Kidney (tissue), 14 donors: ENCODE measurements around the gene ZNF234. TPM values are rescaled to one million over a fixed set of nuclear protein-coding genes. Genes with fewer than 3 reads are reported as not detected.

Experiments used
- DNase-seq, 5 donors: peaks; one replicate each; pipeline ENCODE4 v3.0.0-alpha.2; 2013 to 2020
- FAIRE-seq: peaks from 2 replicates; lab custom pipeline; 2012; peaks lifted over from hg19 to GRCh38; lab: Jason Lieb, UNC
- H3K27ac ChIP-seq, 2 donors: one replicate each; pipeline ENCODE4 v1.7.0; 2013; ENCODE audit warnings: low read depth in 2 of 2, low read length in 2 of 2, inconsistent platforms in 1 of 2
- H3K27me3 ChIP-seq: one replicate; pipeline ENCODE4 v1.7.1; 2013; ENCODE audit warnings: low read length, inconsistent platforms; ENCODE audit not compliant: control insufficient read depth, insufficient read depth
- H3K36me3 ChIP-seq, 3 donors: one replicate each; pipeline versions ENCODE4 v1.7.0 to v1.7.1; 2013; ENCODE audit warnings: low read length in 3 of 3, control low read depth in 1 of 3, inconsistent platforms in 1 of 3; ENCODE audit not compliant: insufficient read depth in 3 of 3, control insufficient read depth in 2 of 3
- H3K4me1 ChIP-seq, 3 donors: one replicate each; pipeline versions ENCODE4 v1.7.0 to v1.7.1; 2013; ENCODE audit warnings: low read length in 3 of 3, inconsistent platforms in 1 of 3, low read depth in 1 of 3; ENCODE audit not compliant: control insufficient read depth in 2 of 3, insufficient read depth in 2 of 3
- H3K4me3 ChIP-seq, 3 donors: one replicate each; pipeline versions ENCODE4 v1.7.0 to v1.8.1; 2013; ENCODE audit warnings: low read length in 3 of 3, control low read depth in 1 of 3, inconsistent platforms in 1 of 3
- H3K9ac ChIP-seq, 3 donors: one replicate each; pipeline versions ENCODE4 v1.7.0 to v1.7.1; 2013; ENCODE audit warnings: low read length in 3 of 3, control low read depth in 1 of 3, inconsistent platforms in 1 of 3
- H3K9me3 ChIP-seq, 3 donors: one replicate each; pipeline versions ENCODE4 v1.7.0 to v1.7.1; 2013; ENCODE audit warnings: low read length in 3 of 3, control low read depth in 1 of 3, inconsistent platforms in 1 of 3; ENCODE audit not compliant: control insufficient read depth in 2 of 3, insufficient read depth in 1 of 3
- intact Hi-C: fragments of 100-400 bp; cut with DNase I; formaldehyde crosslinking; loops from one replicate; pipeline ENCODE4 v1.11.1; 2022
- polyA plus RNA-seq: library from polyadenylated mRNA; stranded (reverse); fragments of 350-450 nt; fragmentation: Illumina TruSeq; extraction: RNeasy Lipid Tissue Mini Kit (QIAGEN cat#74804); gene quantifications from one replicate; pipeline ENCODE4 v1.2.3, GENCODE V29; 2014; ENCODE audit warnings: low read depth, low replicate concordance; ENCODE audit not compliant: insufficient read depth
- total RNA-seq: library from RNA; stranded (reverse); fragmentation: NEBNext Ultra II Directional; extraction: Animal tissue kit (Norgen Biotek cat#: 25700); gene quantifications from one replicate; pipeline ENCODE4 v1.2.1, GENCODE V29; 2021
- TF ChIP-seq, protein P1 (sequence below): IDR thresholded peaks from 3 replicates; pipeline ENCODE4 v1.5.1; 2012; ENCODE audit warnings: mild to moderate bottlenecking, moderate library complexity, borderline replicate concordance; ENCODE audit not compliant: insufficient read depth; ENCODE audit errors: extremely low read depth
- donor health status: control.
- donor health status: control.
- donor health status: control.
- donor health status: control.
- donor health status: control.
- donor health status: DM: yes; HTN: yes; CAD: no.
- donor health status: Normal renal cell carcinoma (clear cell type).

Gene ZNF234
- total and polyA plus RNA-seq, 2 donors from 2014 or later: 3.2 to 13.8 TPM

DNA sequence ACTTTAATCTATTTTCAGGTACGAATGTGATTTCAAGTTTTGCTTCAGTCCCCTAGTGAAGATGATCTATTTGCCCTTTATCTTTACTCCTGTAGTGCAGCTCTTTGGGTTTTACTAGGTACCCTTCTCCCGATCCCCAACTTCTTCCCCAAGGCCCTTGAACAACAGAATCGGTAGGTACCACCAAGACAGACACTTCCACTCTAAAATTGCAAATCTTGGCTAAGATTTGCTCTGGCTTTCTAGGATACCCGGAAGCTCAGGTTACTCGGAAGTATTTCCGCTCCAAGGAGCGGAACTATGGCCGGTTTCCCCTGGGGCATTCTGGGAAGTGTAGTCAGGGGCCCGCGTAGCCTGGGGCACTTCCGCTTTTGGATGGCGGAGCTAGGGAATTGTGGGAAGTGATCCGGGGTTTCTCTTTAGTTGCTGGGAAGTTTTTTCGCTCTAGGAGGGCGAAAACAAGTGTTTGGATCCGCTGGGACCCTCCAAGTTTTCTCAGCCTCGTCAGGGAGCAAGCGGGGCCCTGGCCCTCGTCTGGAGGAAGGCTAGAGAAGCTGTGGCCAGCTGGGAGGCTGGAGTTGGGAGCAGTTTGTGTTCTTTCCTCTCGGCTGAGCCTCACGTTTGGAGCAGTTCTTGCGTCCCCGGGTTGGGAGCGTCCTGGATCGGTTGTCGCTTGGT lies 65.9 kb downstream of the ZNF234 start:
- Histone ChIP-seq H3K27me3 (no peaks in the 10 kb centered on the region), H3K9ac (peak overlapping the region; percentile 63 to 90 (median 70)), H3K4me1 (no peaks in the 10 kb centered on the region), H3K9me3 (peaks cover 2 to 6% (median 4%) of the 10 kb centered on the region in 3 donors), H3K4me3 (peak overlapping the region; percentile 77 to 97 (median 82)), H3K36me3 (no peaks in the 10 kb centered on the region), H3K27ac (peak overlapping the region; percentile 30 to 87)
- FAIRE-seq: no peak
- intact Hi-C loops: no loop called here
- peak; percentile 94 to 99 (median 95) for DNase-seq
- TF ChIP-seq, protein P1, sequence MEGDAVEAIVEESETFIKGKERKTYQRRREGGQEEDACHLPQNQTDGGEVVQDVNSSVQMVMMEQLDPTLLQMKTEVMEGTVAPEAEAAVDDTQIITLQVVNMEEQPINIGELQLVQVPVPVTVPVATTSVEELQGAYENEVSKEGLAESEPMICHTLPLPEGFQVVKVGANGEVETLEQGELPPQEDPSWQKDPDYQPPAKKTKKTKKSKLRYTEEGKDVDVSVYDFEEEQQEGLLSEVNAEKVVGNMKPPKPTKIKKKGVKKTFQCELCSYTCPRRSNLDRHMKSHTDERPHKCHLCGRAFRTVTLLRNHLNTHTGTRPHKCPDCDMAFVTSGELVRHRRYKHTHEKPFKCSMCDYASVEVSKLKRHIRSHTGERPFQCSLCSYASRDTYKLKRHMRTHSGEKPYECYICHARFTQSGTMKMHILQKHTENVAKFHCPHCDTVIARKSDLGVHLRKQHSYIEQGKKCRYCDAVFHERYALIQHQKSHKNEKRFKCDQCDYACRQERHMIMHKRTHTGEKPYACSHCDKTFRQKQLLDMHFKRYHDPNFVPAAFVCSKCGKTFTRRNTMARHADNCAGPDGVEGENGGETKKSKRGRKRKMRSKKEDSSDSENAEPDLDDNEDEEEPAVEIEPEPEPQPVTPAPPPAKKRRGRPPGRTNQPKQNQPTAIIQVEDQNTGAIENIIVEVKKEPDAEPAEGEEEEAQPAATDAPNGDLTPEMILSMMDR: no peak

Other genes starting within 250 kb of the ZNF234 start
- 16.1 TPM for gene ZNF45, start 206.3 kb upstream of the ZNF234 start, total RNA-seq
- gene ZNF45, start 206.3 kb upstream of the ZNF234 start, polyA plus RNA-seq: 4.8 TPM
- 6.2 TPM for gene ZNF221, start 190.3 kb upstream of the ZNF234 start, total RNA-seq
- 0.54 TPM for gene ZNF221, start 190.3 kb upstream of the ZNF234 start, polyA plus RNA-seq
- gene ZNF155, start 157.4 kb upstream of the ZNF234 start, total RNA-seq: 11.2 TPM
- 5.0 TPM for gene ZNF155, start 157.4 kb upstream of the ZNF234 start, polyA plus RNA-seq
- gene ZNF230, start 138.6 kb upstream of the ZNF234 start, total RNA-seq: 7.1 TPM
- gene ZNF230, start 138.6 kb upstream of the ZNF234 start, polyA plus RNA-seq: 1.6 TPM
- gene ZNF222, start 116.2 kb upstream of the ZNF234 start, total RNA-seq: 4.5 TPM
- gene ZNF222, start 116.2 kb upstream of the ZNF234 start, polyA plus RNA-seq: 3.9 TPM
- gene ZNF223, start 89.5 kb upstream of the ZNF234 start, total RNA-seq: 9.3 TPM
- gene ZNF223, start 89.5 kb upstream of the ZNF234 start, polyA plus RNA-seq: 2.5 TPM
- 2.5 TPM for gene ZNF284, start 69.4 kb upstream of the ZNF234 start, total RNA-seq
- gene ZNF284, start 69.4 kb upstream of the ZNF234 start, polyA plus RNA-seq: 1.2 TPM
- gene ZNF224, start 47.2 kb upstream of the ZNF234 start, total RNA-seq: 34.0 TPM
- 7.8 TPM for gene ZNF224, start 47.2 kb upstream of the ZNF234 start, polyA plus RNA-seq
- gene ZNF225, start 28.2 kb upstream of the ZNF234 start, total RNA-seq: 6.7 TPM
- gene ZNF225, start 28.2 kb upstream of the ZNF234 start, polyA plus RNA-seq: 2.3 TPM
- 29.3 TPM for gene ZNF226, start 23.5 kb downstream of the ZNF234 start, total RNA-seq
- gene ZNF226, start 23.5 kb downstream of the ZNF234 start, polyA plus RNA-seq: 27.4 TPM
- 22.3 TPM for gene ZNF227, start 71.0 kb downstream of the ZNF234 start, total RNA-seq
- gene ZNF227, start 71.0 kb downstream of the ZNF234 start, polyA plus RNA-seq: 5.0 TPM
- 1.9 TPM for gene ZNF233, start 118.3 kb downstream of the ZNF234 start, total RNA-seq
- 2.5 TPM for gene ZNF233, start 118.3 kb downstream of the ZNF234 start, polyA plus RNA-seq
- 9.4 TPM for gene ZNF235, start 163.5 kb downstream of the ZNF234 start, total RNA-seq
- 3.0 TPM for gene ZNF235, start 163.5 kb downstream of the ZNF234 start, polyA plus RNA-seq
- 8.5 TPM for gene ZNF112, start 215.1 kb downstream of the ZNF234 start, total RNA-seq
- 3.4 TPM for gene ZNF112, start 215.1 kb downstream of the ZNF234 start, polyA plus RNA-seq